HL-60 (cell line): Measurements from ENCODE around the gene ZSCAN5A.

ENCODE experiments used
- CTCF ChIP-seq: IDR thresholded peaks from one replicate; pipeline ENCODE4 v1.5.1; 2011; ENCODE audit warnings: low read length, control low read depth, inconsistent platforms; ENCODE audit not compliant: insufficient read depth
- POLR2AphosphoS5 ChIP-seq: IDR thresholded peaks from 2 replicates; pipeline ENCODE4 v1.6.1; 2012; ENCODE audit warnings: low read depth

DNA sequence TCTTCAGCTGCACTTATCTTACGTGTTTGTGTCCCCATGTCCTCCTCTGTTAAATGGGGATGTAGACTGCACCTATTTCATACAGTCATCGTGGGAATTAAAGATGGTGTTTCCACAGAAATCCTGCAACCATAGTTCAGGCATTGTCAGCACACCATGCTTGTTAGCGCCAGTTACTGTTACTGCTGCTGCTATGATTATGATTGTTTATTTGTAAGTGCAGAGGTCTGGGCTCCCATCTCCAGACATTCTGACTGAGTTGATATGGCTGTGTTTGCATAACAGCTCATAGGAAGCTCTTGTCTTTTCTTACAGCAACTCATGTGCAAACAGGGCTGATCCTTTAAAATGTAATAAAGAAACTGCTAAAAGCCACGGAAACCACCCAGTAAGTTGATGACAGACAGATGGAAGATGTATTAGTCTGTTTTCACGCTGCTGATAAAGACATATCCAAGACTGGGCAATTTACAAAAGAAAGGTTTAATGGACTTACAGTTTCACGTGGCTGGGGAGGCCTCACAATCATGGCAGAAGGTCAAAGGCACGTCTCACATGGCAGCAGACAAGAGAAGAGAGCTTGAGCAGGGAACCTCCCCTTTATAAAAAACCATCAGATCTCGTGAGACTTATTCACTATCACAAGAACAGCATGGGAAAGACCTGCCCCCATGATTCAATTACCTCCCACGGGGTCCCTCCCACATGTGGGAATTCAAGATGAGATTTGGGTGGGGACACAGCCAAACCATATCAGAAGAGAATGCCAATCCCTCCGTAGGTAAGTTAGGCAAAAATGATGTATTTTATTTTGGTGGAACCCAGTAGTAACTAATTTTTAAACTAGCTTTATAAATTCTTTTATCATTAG lies 1.6 kb downstream of the ZSCAN5A start:
- TF ChIP-seq CTCF (no peak), POLR2AphosphoS5 (no peak)
